NK-92 (cell line): ENCODE measurements around the gene NR2F6.

ENCODE experiments used
- DNase-seq: peaks from one replicate; lab custom pipeline; 2025; ENCODE audit not compliant: unreplicated experiment; lab: John Stamatoyannopoulos, UW

The NR2F6 gene

GRCh38 chr19:17240062-17240752, 5.5 kb downstream of the NR2F6 start:
- DNase-seq = no peak

GRCh38 chr19:17237747-17238706, 7.7 kb downstream of the NR2F6 start:
- DNase-seq = no peak

- no peak for DNase-seq
Observed at GRCh38 chr19:17236811-17237543, 8.7 kb downstream of the NR2F6 start.

- no peak for DNase-seq
Observed at GRCh38 chr19:17235971-17236777, 9.5 kb downstream of the NR2F6 start.

- DNase-seq = no peak
Observed at GRCh38 chr19:17235300-17235970, 10.3 kb downstream of the NR2F6 start.

GRCh38 chr19:17234911-17235299, 10.8 kb downstream of the NR2F6 start:
- no peak for DNase-seq

- no peak for DNase-seq
Observed at GRCh38 chr19:17232258-17232657, 13.5 kb downstream of the NR2F6 start.

GRCh38 chr19:17229890-17230289, 15.8 kb downstream of the NR2F6 start:
- DNase-seq = no peak

GRCh38 chr19:17227798-17228367, 17.8 kb downstream of the NR2F6 start:
- no peak for DNase-seq

- DNase-seq = peak; percentile 75
Observed at GRCh38 chr19:17226002-17226933, 19.5 kb downstream of the NR2F6 start, which contains the start of gene OCEL1. Gene OCEL1 (plus strand): TSS chr19:17226226. CDS start chr19:17226248, 22 bp downstream.

- DNase-seq = no peak
Observed at GRCh38 chr19:17225053-17225452, 20.7 kb downstream of the NR2F6 start.

- no peak for DNase-seq
Observed at GRCh38 chr19:17220207-17220758, 25.4 kb downstream of the NR2F6 start.

- DNase-seq = no peak
Observed at GRCh38 chr19:17219286-17219685, 26.4 kb downstream of the NR2F6 start.

- DNase-seq = no peak
Observed at GRCh38 chr19:17216058-17216670, 29.6 kb downstream of the NR2F6 start.

- peak; percentile 22 for DNase-seq
Observed at GRCh38 chr19:17215127-17215971, 30.4 kb downstream of the NR2F6 start, which contains the start of gene USE1. Gene USE1 (plus strand): TSS chr19:17215357. CDS start chr19:17215406, 49 bp downstream.

- DNase-seq = no peak
Observed at GRCh38 chr19:17214508-17215126, 31.1 kb downstream of the NR2F6 start.
